Peyer's patch (tissue), 4 donors: ENCODE data around the gene E2F8.

ENCODE experiments used
- POLR2A ChIP-seq, 2 donors: fragments of 450-650 bp; IDR thresholded peaks; one replicate each; pipeline ENCODE4 v1.5.1; 2017; ENCODE audit warnings: antibody characterized with exemption in 2 of 2, mild to moderate bottlenecking in 2 of 2, moderate library complexity in 2 of 2
- TF ChIP-seq, protein P1 (sequence below), 6 experiments: fragments of 450-650 bp in 4 of 6; fragments of 200-600 bp in 2 of 6; sonication (generic) in 1 of 6; IDR thresholded peaks; one replicate each; pipeline ENCODE4 v1.5.1; 2017 to 2019; ENCODE audit warnings: antibody characterized with exemption in 6 of 6, mild to moderate bottlenecking in 3 of 6, moderate library complexity in 1 of 6

DNA sequence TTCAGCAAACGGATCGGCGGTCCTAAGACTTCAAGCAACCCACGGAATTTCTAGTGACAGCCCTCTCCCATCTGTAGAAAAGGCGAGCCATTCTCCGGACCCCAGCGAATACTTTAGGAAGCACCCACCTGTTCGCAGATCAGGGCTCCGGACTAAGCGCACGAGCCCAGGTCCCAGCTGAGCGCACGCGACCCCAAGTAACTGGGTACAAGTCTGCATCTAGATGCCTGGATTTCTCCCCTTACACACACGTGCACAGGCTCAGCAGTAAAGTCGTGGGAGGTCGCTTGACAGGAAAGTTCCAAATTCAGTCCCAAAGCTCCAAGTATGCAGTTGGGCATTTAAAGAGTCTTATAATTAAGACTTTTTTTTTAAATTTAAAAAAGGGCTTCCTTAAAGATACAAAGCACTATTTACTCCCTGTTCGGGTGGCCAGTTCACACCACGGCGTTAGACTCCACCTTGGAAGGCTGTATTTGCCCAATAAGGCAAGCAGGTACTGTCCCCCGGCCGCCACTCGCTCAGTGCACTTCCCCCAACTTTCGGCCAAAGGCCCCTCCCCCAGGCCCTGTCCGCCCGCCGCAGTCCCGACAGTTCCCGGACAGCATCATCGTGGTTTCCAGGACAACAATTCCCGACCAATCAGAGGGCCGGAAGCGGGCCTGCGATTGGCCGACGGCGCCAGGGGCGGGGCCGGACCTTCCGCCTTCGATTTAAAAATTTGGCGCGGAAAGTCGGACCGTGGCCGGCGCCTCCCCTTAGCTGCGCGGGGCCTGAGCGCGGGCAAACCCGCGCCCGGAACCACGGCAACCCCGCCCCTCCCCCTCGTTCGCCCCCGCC is at the start of gene E2F8:
- TF ChIP-seq, protein P1, sequence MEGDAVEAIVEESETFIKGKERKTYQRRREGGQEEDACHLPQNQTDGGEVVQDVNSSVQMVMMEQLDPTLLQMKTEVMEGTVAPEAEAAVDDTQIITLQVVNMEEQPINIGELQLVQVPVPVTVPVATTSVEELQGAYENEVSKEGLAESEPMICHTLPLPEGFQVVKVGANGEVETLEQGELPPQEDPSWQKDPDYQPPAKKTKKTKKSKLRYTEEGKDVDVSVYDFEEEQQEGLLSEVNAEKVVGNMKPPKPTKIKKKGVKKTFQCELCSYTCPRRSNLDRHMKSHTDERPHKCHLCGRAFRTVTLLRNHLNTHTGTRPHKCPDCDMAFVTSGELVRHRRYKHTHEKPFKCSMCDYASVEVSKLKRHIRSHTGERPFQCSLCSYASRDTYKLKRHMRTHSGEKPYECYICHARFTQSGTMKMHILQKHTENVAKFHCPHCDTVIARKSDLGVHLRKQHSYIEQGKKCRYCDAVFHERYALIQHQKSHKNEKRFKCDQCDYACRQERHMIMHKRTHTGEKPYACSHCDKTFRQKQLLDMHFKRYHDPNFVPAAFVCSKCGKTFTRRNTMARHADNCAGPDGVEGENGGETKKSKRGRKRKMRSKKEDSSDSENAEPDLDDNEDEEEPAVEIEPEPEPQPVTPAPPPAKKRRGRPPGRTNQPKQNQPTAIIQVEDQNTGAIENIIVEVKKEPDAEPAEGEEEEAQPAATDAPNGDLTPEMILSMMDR (IDR thresholded peaks at IDR 0.05), result no peak
- TF ChIP-seq POLR2A (IDR thresholded peaks at IDR 0.05), result no peak
